ENCODE data around the gene ST6GALNAC6.

- TF ChIP-seq CTCF (IDR thresholded peaks at IDR 0.05), result no peak
- no peak for TF ChIP-seq POLR2A (IDR thresholded peaks at IDR 0.05)
These were observed 11.6 kb downstream of the ST6GALNAC6 start for GRCh38 chr9:127887792-127888191.
